ENCODE results near the gene POFUT2. TPM values are rescaled to one million over a fixed set of nuclear protein-coding genes. Genes with fewer than 3 reads are reported as not detected.

POFUT2 gene
- total RNA-seq, 1 experiment from 2014 or later, result 28.2 TPM

DNA sequence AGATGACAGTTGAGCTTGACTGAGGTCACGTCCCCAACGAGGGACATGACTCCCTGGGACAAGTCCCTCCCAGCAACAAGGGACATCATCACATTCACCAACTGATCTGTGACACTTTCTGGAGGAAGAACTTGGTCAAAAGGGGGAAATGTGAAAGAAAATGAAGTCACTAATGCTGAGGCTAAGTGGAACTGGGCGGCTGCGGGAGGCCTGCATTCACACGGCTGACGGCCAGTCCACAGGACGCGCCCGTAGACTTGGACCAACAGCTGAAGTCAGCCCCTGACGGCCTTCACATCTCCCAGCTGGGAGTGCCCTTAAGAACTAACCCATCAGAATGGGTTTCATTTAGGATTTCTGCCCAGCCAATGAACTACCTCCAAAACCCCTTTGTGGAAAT is 26.6 kb downstream of the POFUT2 start:
- Histone ChIP-seq H3K27ac (ENCODE audit: low read length) (no peak overlapping the region), H2AFZ (ENCODE audit: low read length) (no peak overlapping the region), H3K9me2 (replicated peaks; ENCODE audit: low read length) (no peaks in the 10 kb centered on the region), H3K4me1 (ENCODE audit: insufficient read depth, low read length) (no peaks in the 10 kb centered on the region), H3K79me2 (ENCODE audit: low read length) (no peaks in the 10 kb centered on the region), H3K27me3 (ENCODE audit: low read length) (no peaks in the 10 kb centered on the region), H3K36me3 (ENCODE audit: low read depth, low read length) (no peaks in the 10 kb centered on the region; the same call in 1 of the 2 replicates), H4K20me1 (ENCODE audit: low read length) (no peaks in the 10 kb centered on the region), H3K9ac (ENCODE audit: low read length) (no peak overlapping the region), H3K4me3 (ENCODE audit: low read length) (no peak overlapping the region), H3K9me3 (ENCODE audit: low read length) (no peaks in the 10 kb centered on the region), H3K4me2 (ENCODE audit: low read length) (no peak overlapping the region), H3F3A (ENCODE audit: low read length, unreplicated experiment) (no peaks in the 10 kb centered on the region)
- intact Hi-C loops (cut with micrococcal nuclease), result no loop called here
- DNase-seq (no peak), ATAC-seq (no peak)
- BruUV-seq (replicated peaks), result no TSS peak
- CTCF ChIA-PET, result no interaction called here
- POLR2A ChIA-PET (ENCODE audit: unreplicated experiment), result no interaction called here
- TF ChIP-seq, protein P1, sequence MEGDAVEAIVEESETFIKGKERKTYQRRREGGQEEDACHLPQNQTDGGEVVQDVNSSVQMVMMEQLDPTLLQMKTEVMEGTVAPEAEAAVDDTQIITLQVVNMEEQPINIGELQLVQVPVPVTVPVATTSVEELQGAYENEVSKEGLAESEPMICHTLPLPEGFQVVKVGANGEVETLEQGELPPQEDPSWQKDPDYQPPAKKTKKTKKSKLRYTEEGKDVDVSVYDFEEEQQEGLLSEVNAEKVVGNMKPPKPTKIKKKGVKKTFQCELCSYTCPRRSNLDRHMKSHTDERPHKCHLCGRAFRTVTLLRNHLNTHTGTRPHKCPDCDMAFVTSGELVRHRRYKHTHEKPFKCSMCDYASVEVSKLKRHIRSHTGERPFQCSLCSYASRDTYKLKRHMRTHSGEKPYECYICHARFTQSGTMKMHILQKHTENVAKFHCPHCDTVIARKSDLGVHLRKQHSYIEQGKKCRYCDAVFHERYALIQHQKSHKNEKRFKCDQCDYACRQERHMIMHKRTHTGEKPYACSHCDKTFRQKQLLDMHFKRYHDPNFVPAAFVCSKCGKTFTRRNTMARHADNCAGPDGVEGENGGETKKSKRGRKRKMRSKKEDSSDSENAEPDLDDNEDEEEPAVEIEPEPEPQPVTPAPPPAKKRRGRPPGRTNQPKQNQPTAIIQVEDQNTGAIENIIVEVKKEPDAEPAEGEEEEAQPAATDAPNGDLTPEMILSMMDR (conservative IDR thresholded peaks at IDR 0.05; ENCODE audit: low read depth, low read length), result no peak

DNA sequence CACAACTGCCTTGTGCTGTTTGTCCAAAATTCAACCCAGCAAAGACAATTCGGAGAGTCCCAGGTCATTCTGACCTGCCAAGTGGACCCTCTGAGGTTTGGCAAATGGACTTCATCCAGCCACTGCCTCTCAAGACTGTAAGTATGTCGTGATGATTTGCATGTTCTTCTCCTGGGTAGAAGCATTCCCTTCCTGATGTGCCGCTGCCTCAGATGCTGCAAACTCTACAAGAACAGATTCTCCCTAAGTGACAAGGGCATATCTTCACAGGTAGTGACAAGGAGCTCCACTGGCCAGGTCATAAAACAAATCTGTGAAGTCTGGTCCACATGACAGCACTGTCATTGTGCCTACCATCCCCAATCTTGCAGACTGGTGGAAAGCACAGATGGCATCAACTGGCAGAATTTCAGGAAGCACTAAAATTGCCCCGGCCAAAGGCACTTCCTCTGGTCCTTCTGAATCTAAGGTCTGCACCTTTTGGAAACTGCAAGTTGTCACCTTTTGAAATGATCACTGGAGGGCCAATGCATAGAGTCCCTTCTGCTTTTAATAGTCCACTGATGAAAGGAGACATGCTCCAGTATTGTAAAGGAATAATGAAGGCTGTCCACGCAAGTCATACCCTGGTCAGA is 27.4 kb downstream of the POFUT2 start:
- H3K4me1 ChIP-seq (ENCODE audit: insufficient read depth, low read length), result no peaks in the 10 kb centered on the region
- DNase-seq (no peak), ATAC-seq (no peak)
- H2AFZ ChIP-seq (ENCODE audit: low read length), result no peak overlapping the region
- intact Hi-C loops (cut with micrococcal nuclease), result no loop called here
- CTCF ChIA-PET, result interaction anchor here (0.5 kb wide), 1 partner anchor 343 kb away, joined by 6 read pairs; no protein-coding TSS in a partner anchor
- H3K9me3 ChIP-seq (ENCODE audit: low read length), result no peaks in the 10 kb centered on the region
- BruUV-seq (replicated peaks), result no TSS peak
- H3K36me3 ChIP-seq (ENCODE audit: low read depth, low read length), result no peaks in the 10 kb centered on the region; the same call in 1 of the 2 replicates
- no peaks in the 10 kb centered on the region for H4K20me1 ChIP-seq (ENCODE audit: low read length)
- H3K4me3 ChIP-seq (ENCODE audit: low read length), result no peak overlapping the region
- H3K79me2 ChIP-seq (ENCODE audit: low read length), result no peaks in the 10 kb centered on the region
- H3K9ac ChIP-seq (ENCODE audit: low read length), result no peak overlapping the region
- TF ChIP-seq, protein P1 (conservative IDR thresholded peaks at IDR 0.05; ENCODE audit: low read depth, low read length), result no peak
- TF ChIP-seq EZH2phosphoT487 (IDR thresholded peaks at IDR 0.05; ENCODE audit: borderline replicate concordance, low read length) (no peak), EZH2 (IDR thresholded peaks at IDR 0.05; ENCODE audit: low read length, unreplicated experiment) (no peak)
- POLR2A ChIA-PET (ENCODE audit: unreplicated experiment), result no interaction called here
- no peaks in the 10 kb centered on the region for H3F3A ChIP-seq (ENCODE audit: low read length, unreplicated experiment)
- no peaks in the 10 kb centered on the region for H3K27me3 ChIP-seq (ENCODE audit: low read length)
- H3K4me2 ChIP-seq (ENCODE audit: low read length), result no peak overlapping the region
- no peaks in the 10 kb centered on the region for H3K9me2 ChIP-seq (replicated peaks; ENCODE audit: low read length)
- no peak overlapping the region for H3K27ac ChIP-seq (ENCODE audit: low read length)

DNA sequence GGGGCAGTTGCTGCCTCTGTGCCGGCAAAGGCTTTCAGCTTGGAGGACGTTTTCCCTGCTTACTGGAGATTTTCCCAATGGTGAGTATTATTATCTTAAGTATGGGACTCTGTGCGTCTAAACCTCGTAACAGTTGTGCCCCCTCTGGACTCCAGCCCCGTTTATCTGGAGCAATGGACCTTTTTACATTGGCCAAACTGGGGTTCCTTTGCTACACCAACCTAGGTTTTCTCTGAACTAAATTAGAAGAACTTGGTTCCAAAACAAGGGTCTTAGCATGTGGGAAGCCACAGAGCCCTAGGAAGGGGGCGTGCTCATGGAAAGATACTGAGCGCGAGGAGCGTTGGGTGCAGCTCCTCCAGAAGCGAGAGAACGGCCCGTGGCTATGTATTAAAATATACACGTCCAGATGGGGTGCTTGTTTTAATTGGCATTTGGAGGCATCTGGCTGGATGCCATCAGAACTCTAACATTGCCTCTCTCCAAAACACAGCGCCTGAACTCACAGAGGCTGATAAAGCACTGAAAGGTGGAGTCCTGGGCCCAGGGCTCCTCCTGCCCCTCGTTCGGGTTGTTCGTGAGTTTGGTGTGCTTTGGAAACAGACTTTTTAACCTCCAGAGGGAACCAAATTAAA is 28.4 kb downstream of the POFUT2 start:
- Histone ChIP-seq H2AFZ (ENCODE audit: low read length) (no peak overlapping the region), H3K36me3 (ENCODE audit: low read depth, low read length) (no peaks in the 10 kb centered on the region; the same call in 1 of the 2 replicates), H3K9me2 (replicated peaks; ENCODE audit: low read length) (no peaks in the 10 kb centered on the region), H3K4me1 (ENCODE audit: insufficient read depth, low read length) (peaks cover 5% of the 10 kb centered on the region; the same call in 1 of the 2 replicates), H3K27me3 (ENCODE audit: low read length) (0 out of 2 replicates have a peak, but pooled peaks cover 7% of the 10 kb centered on the region), H3K79me2 (ENCODE audit: low read length) (no peaks in the 10 kb centered on the region), H3K9ac (ENCODE audit: low read length) (no peak overlapping the region), H4K20me1 (ENCODE audit: low read length) (no peaks in the 10 kb centered on the region), H3K4me3 (ENCODE audit: low read length) (no peak overlapping the region), H3K9me3 (ENCODE audit: low read length) (no peaks in the 10 kb centered on the region), H3K27ac (ENCODE audit: low read length) (no peak overlapping the region), H3K4me2 (ENCODE audit: low read length) (no peak overlapping the region), H3F3A (ENCODE audit: low read length, unreplicated experiment) (no peaks in the 10 kb centered on the region)
- CTCF ChIA-PET, result no interaction called here
- no peak for TF ChIP-seq EZH2 (IDR thresholded peaks at IDR 0.05; ENCODE audit: low read length, unreplicated experiment)
- TF ChIP-seq, protein P1 (conservative IDR thresholded peaks at IDR 0.05; ENCODE audit: low read depth, low read length), result no peak
- no peak for TF ChIP-seq EZH2phosphoT487 (IDR thresholded peaks at IDR 0.05; ENCODE audit: borderline replicate concordance, low read length)
- POLR2A ChIA-PET (ENCODE audit: unreplicated experiment), result no interaction called here
- DNase-seq (no peak), ATAC-seq (no peak)
- no TSS peak for BruUV-seq (replicated peaks)
- intact Hi-C loops (cut with micrococcal nuclease), result no loop called here

Data from PC-3 (cell line).